IMR-90 (cell line): ENCODE measurements around the gene STAM. TPM values are rescaled to one million over a fixed set of nuclear protein-coding genes. Genes with fewer than 3 reads are reported as not detected.

ENCODE experiments used
- ATAC-seq: fragments of 200-7000 bp; cut with Tn5 transposase; 2 replicates; pipeline ENCODE4 v1.9.1; 2020; ENCODE audit warnings: low read depth, mild to moderate bottlenecking, moderate library complexity
- BruUV-seq: library from RNA; stranded (reverse); fragments of 400-500 nt; replicated peaks from 2 replicates; lab custom pipeline; 2021; lab: Mats Ljungman, UMichigan
- CTCF ChIA-PET: fragments of 300-600 bp; formaldehyde crosslinking; extraction: SDS; loops from one replicate; lab custom pipeline; 2021; ENCODE audit warnings: antibody characterized with exemption; lab: Yijun Ruan, JAX
- POLR2A ChIA-PET: fragments of 300-600 bp; sonication (Branson Sonifier 250); formaldehyde crosslinking; loops from one replicate; lab custom pipeline; 2022; ENCODE audit warnings: antibody characterized with exemption; ENCODE audit not compliant: unreplicated experiment; lab: Charles Lee
- DNase-seq: peaks from one replicate; pipeline ENCODE4 v3.0.0; 2013
- H2AFZ ChIP-seq: replicated peaks from 2 replicates; pipeline ENCODE3; 2013; ENCODE audit warnings: low read length, mild to moderate bottlenecking; ENCODE audit not compliant: poor library complexity
- H2AK5ac ChIP-seq: 2 replicates; pipeline ENCODE4 v1.6.1; 2013; ENCODE audit warnings: low read depth, low read length, inconsistent platforms
- H2AK9ac ChIP-seq: replicated peaks from 2 replicates; pipeline ENCODE3; 2013; ENCODE audit warnings: mild to moderate bottlenecking, low read depth, low read length, moderate library complexity; ENCODE audit not compliant: poor library complexity
- H2BK120ac ChIP-seq: 2 replicates; pipeline ENCODE4 v1.6.1; 2013; ENCODE audit warnings: low read depth, low read length, inconsistent platforms
- H2BK15ac ChIP-seq: 3 replicates; pipeline ENCODE4 v1.6.1; 2013; ENCODE audit warnings: low read depth, low read length, inconsistent platforms
- H2BK20ac ChIP-seq: 2 replicates; pipeline ENCODE4 v1.6.1; 2013; ENCODE audit warnings: low read depth, mild to moderate bottlenecking, inconsistent platforms, low read length, moderate library complexity
- H2BK5ac ChIP-seq: 2 replicates; pipeline ENCODE4 v1.6.1; 2013; ENCODE audit warnings: mild to moderate bottlenecking, low read depth, low read length, inconsistent platforms; ENCODE audit not compliant: poor library complexity, severe bottlenecking
- H3K14ac ChIP-seq: replicated peaks from 2 replicates; pipeline ENCODE4 v1.6.1; 2013; ENCODE audit warnings: low read depth, low read length, inconsistent platforms
- H3K18ac ChIP-seq: 2 replicates; pipeline ENCODE4 v1.6.1; 2013; ENCODE audit warnings: low read depth, low read length, control low read depth
- H3K23ac ChIP-seq: 2 replicates; pipeline ENCODE4 v1.6.1; 2013; ENCODE audit warnings: low read depth, low read length, inconsistent platforms
- H3K27ac ChIP-seq: 2 replicates; pipeline ENCODE4 v1.5.1; 2013; ENCODE audit warnings: mild to moderate bottlenecking, control low read depth, low read length; ENCODE audit not compliant: insufficient read depth
- H3K27me3 ChIP-seq: 2 replicates; pipeline ENCODE4 v1.6.1; 2013; ENCODE audit warnings: low read length; ENCODE audit not compliant: control insufficient read depth, insufficient read depth
- H3K36me3 ChIP-seq: 2 replicates; pipeline ENCODE4 v1.6.1; 2013; ENCODE audit warnings: low read length, mixed read lengths; ENCODE audit not compliant: control insufficient read depth, insufficient read depth
- H3K4ac ChIP-seq: 2 replicates; pipeline ENCODE4 v1.6.1; 2013; ENCODE audit warnings: low read depth, low read length, inconsistent platforms
- H3K4me1 ChIP-seq: 2 replicates; pipeline ENCODE4 v1.6.1; 2013; ENCODE audit warnings: low read length, mixed read lengths; ENCODE audit not compliant: control insufficient read depth, insufficient read depth
- H3K4me2 ChIP-seq: 2 replicates; pipeline ENCODE4 v1.6.1; 2013; ENCODE audit warnings: low read depth, mild to moderate bottlenecking, control low read depth, low read length, moderate library complexity
- H3K4me3 ChIP-seq: 2 replicates; pipeline ENCODE4 v1.5.1; 2013; ENCODE audit warnings: low read depth, mild to moderate bottlenecking, control low read depth, low read length, moderate library complexity; ENCODE audit not compliant: insufficient read depth
- H3K56ac ChIP-seq: 2 replicates; pipeline ENCODE4 v1.6.1; 2013; ENCODE audit warnings: low read length, inconsistent platforms; ENCODE audit not compliant: insufficient read depth; ENCODE audit errors: extremely low read depth
- H3K79me1 ChIP-seq, 2 experiments: 2 replicates each; pipeline ENCODE4 v1.6.1; 2013; ENCODE audit warnings: low read length in 2 of 2, inconsistent platforms in 1 of 2, low read depth in 1 of 2
- H3K9ac ChIP-seq: 2 replicates; pipeline ENCODE4 v1.6.1; 2013; ENCODE audit warnings: low read depth, low read length, control low read depth
- H3K9me1 ChIP-seq: 2 replicates; pipeline ENCODE4 v1.6.1; 2013; ENCODE audit warnings: low read length, inconsistent platforms; ENCODE audit not compliant: insufficient read depth
- H3K9me3 ChIP-seq: 2 replicates; pipeline ENCODE4 v1.6.1; 2013; ENCODE audit warnings: low read length; ENCODE audit not compliant: control insufficient read depth, insufficient read depth
- H4K20me1 ChIP-seq: 2 replicates; pipeline ENCODE4 v1.6.1; 2013; ENCODE audit warnings: low read length, inconsistent platforms; ENCODE audit not compliant: insufficient read depth
- H4K5ac ChIP-seq: 2 replicates; pipeline ENCODE4 v1.6.1; 2013; ENCODE audit warnings: mild to moderate bottlenecking, low read depth, low read length, control low read depth
- H4K8ac ChIP-seq, 2 experiments: 2 replicates each; pipeline ENCODE4 v1.6.1; 2013; ENCODE audit warnings: low read depth in 2 of 2, low read length in 2 of 2, control low read depth in 1 of 2, inconsistent platforms in 1 of 2
- H4K91ac ChIP-seq: 2 replicates; pipeline ENCODE4 v1.6.1; 2013; ENCODE audit warnings: low read depth, low read length, inconsistent platforms; ENCODE audit not compliant: insufficient read depth
- ELK1 ChIP-seq: fragments of 150-350 bp; IDR thresholded peaks from 2 replicates; pipeline ENCODE4 v1.6.1; 2016; ENCODE audit warnings: low read depth, mild to moderate bottlenecking, low read length, moderate library complexity, borderline replicate concordance
- FOS ChIP-seq: fragments of 150-350 bp; IDR thresholded peaks from 2 replicates; pipeline ENCODE4 v1.6.1; 2016; ENCODE audit warnings: low read depth, low read length
- MAZ ChIP-seq: IDR thresholded peaks from 2 replicates; pipeline ENCODE4 v1.6.1; 2012; ENCODE audit warnings: low read depth, mild to moderate bottlenecking, low read length, improper control_type of control experiment, moderate library complexity, borderline replicate concordance
- RAD21 ChIP-seq: IDR thresholded peaks from 2 replicates; pipeline ENCODE4 v1.6.1; 2012; ENCODE audit warnings: low read length, improper control_type of control experiment
- WGBS, 2 experiments: methylation state at CpG; one replicate each; pipeline versions ENCODE4 v1.1.5 to v1.1.7; 2013; ENCODE audit warnings: missing lambda C conversion rate in 2 of 2; ENCODE audit not compliant: insufficient read length in 1 of 2; ENCODE audit errors: extremely low coverage in 2 of 2; 5-methylcytosine and 5-hydroxymethylcytosine counted together
- dilution Hi-C: fragments of 300-500 bp; cut with HindIII; formaldehyde crosslinking; loops from one replicate; pipeline ENCODE4 v1.14.3; 2018; ENCODE audit warnings: low sequenced_read_pairs; ENCODE audit not compliant: unreplicated experiment
- in situ Hi-C: fragments of 300-500 bp; cut with MboI; formaldehyde crosslinking; loops from 3 replicates; pipeline ENCODE4 v1.14.3; 2019; ENCODE audit warnings: low sequenced_read_pairs, inconsistent platforms, mixed read lengths
- intact Hi-C: fragments of 100-400 bp; cut with micrococcal nuclease; formaldehyde crosslinking; loops from 2 replicates; pipeline ENCODE4 v1.10.0; 2022
- polyA plus RNA-seq, 3 experiments: library from polyadenylated mRNA; depleted of rRNA; stranded (reverse); fragments of >200 nt; gene quantifications; 2 replicates each; pipeline ENCODE4 v1.2.3, GENCODE V29; 2012; ENCODE audit warnings: low replicate concordance in 1 of 3
- total RNA-seq: library from RNA; depleted of rRNA; stranded (reverse); fragments of >200 nt; gene quantifications from 2 replicates; pipeline ENCODE4 v1.2.3, GENCODE V29; 2012

The STAM gene
- total and polyA plus RNA-seq, 2 of the 4 experiments (the other 2 are of a cell fraction): 22.9 to 23.3 TPM

GRCh38 chr10:17684537-17684936 is 40.6 kb downstream of the STAM start:
- TF ChIP-seq ELK1 (no peak), MAZ (no peak), RAD21 (no peak), FOS (no peak)
- Histone ChIP-seq H2AK9ac (no peak overlapping the region), H3K36me3 (peaks cover 2% of the 10 kb centered on the region; the same call in 1 of the 2 replicates), H2BK5ac (no peak overlapping the region), H4K5ac (no peak overlapping the region), H3K18ac (no peak overlapping the region), H3K4ac (no peak overlapping the region), H3K14ac (no peak overlapping the region), H3K23ac (no peak overlapping the region), H3K27me3 (no peaks in the 10 kb centered on the region), H3K9me1 (peaks cover 13% of the 10 kb centered on the region), H2BK20ac (no peak overlapping the region), H3K79me1 (peaks cover 27 to 52% of the 10 kb centered on the region in 2 experiments), H3K4me3 (no peak overlapping the region), H3K4me1 (no peaks in the 10 kb centered on the region; the same call in 1 of the 2 replicates), H3K9me3 (no peaks in the 10 kb centered on the region), H4K8ac (no peak overlapping the region), H3K56ac (no peak overlapping the region), H2BK15ac (no peak overlapping the region), H3K4me2 (no peak overlapping the region), H2BK120ac (no peak overlapping the region), H2AK5ac (no peak overlapping the region), H2AFZ (no peak overlapping the region), H4K20me1 (no peaks in the 10 kb centered on the region; the same call in 1 of the 2 replicates), H3K9ac (no peak overlapping the region), H3K27ac (no peak overlapping the region), H4K91ac (no peak overlapping the region)
- in situ Hi-C loops: no loop called here
- ATAC-seq (no peak), DNase-seq (no peak)
- BruUV-seq: no TSS peak
- WGBS, 2 experiments: no CpG with 5 or more reads among the region's 6 CpGs
- ChIA-PET POLR2A (no interaction called here), CTCF (no interaction called here)
- intact Hi-C loops: no loop called here
- dilution Hi-C loops: no loop called here
